GM18517 (cell line): ENCODE results near the gene PSAP.

Experiments
- ATAC-seq: cut with Tn5 transposase; IDR thresholded peaks from one replicate; pipeline ENCODE4 v1.9.1; 2021; ENCODE audit warnings: mild to moderate bottlenecking, moderate library complexity; ENCODE audit not compliant: unreplicated experiment

PSAP gene

DNA sequence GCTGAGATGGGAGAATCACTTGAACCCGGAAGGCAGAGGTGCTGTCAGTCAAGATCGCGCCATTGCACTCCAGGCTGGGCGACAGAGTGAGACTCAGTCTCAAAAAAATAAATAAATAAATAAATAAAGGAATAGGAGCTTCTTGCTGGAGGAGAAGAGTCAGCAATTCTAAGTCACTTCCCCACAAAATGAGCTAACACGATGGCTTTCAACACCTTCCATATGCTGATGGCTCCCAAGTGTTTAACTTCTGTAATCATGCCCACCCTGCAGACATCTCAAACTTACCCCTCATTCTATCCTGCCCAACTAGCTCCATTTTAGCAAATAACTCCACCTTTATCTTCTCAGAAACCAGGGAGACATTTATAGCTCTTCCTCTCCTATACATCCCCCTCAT lies 21.2 kb downstream of the PSAP start:
- ATAC-seq, result no peak

DNA sequence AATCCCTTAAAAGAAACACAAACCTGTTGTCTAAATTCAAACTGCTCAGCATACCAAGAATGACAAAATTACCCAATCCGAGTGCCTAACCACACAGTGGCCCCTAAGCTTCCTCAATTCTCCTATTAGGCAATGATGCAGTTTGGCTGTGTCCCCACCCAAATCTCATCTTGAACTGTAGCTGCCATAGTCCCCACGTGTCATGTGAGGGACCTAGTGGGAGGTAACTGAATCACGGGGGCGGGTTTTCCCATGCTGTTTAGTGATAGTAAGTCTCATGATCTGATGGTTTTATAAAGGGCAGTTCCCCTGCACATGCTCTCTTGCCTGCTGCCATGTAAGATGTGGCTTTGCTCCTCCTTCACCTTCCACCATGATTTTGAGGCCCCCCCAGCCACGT lies 21.9 kb downstream of the PSAP start:
- no peak for ATAC-seq

DNA sequence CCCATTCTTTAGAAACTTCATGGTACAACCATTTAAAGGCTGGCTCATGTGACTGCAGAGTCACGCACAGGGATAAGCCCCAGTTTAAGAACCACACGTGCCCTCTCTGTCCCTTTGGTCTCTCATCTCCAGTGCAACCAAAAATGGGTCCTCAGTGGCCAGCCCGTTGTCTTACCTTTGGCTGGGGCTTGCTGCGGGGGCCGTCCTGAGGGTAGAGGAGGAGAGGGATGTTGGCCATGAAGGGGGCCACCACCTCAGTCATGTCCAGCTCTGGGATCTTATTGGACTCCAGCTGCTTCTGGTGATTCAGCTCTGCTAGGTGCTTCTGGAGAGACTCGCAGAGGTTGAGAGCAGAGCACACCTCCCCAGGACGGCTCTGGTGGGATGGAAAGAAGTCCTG lies 22.3 kb downstream of the PSAP start:
- ATAC-seq, result no peak

DNA sequence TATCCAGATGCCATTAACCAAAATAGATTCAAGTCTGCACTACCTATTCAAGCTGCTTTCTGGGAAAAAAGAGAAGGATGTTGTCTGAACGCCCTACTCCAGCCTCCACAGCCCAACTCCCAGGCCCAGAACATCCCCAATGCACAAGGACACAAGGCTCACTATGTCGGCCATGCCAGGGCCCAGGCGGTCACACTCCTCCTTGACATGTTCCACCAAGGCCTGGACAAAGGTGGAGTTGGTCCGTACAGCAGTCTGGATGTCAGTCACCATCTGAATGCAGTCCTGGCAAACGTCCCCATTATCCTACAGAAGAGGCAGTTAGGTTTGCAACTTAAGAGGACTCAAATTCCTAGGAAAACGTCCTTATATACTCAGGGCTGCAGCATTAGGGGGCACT lies 23.2 kb downstream of the PSAP start:
- no peak for ATAC-seq

DNA sequence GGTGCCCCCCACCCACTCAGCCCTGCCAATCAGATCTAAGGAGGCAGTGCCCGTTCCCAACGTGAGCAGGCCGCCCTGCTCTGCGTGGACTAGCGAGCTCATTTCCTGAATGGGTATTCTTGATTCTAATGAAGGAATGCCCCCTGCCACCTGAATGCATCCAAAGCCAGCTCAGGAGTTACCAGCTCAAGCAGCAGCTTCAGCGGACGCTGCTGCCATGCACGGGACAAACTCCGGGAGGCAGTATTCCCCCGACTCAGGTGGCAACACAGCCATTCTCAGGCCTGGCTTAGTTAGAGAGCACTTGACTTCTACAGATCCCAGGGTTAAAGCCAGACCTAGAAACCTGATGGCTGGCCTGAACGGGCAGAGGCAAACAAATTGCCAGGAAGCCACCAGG lies 25.8 kb downstream of the PSAP start:
- ATAC-seq, result no peak

DNA sequence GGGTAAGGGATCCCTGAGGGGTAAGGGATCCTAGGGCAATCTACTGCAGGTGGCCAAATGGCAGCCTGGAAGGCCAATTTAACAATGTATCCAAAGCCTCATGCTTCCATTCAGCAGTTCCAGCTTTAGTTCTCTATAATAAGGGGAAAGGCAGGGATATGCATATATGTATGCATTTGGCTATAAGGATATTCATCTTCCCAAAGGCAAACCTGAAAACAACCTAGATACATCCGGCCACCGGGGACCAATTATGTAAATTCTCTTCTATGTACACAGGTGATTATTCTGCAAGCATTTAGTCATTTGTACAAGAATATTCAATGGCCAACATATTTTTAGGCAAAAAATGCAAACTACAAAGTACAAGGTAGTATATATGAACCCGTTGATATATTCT lies 26.7 kb downstream of the PSAP start:
- ATAC-seq, result no peak

DNA sequence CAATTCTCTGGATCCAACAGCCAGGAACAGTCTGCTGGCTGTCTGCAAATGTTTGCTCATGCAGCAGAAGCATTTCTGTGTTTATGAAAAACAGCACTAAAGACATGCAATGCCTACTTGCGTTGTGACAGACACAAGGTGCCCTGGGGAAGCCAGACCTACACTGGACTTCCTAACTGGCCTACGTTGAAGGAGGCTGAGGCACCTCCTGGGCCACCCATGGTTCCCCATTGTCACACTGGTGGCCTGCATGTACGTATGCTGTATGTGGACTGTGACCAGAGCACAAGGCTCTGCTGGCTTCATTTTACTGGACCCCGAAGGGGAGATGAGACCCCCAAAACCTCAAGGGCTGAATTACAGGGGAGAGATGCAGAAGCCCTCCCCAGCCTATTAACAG lies 27.7 kb downstream of the PSAP start:
- ATAC-seq, result no peak

DNA sequence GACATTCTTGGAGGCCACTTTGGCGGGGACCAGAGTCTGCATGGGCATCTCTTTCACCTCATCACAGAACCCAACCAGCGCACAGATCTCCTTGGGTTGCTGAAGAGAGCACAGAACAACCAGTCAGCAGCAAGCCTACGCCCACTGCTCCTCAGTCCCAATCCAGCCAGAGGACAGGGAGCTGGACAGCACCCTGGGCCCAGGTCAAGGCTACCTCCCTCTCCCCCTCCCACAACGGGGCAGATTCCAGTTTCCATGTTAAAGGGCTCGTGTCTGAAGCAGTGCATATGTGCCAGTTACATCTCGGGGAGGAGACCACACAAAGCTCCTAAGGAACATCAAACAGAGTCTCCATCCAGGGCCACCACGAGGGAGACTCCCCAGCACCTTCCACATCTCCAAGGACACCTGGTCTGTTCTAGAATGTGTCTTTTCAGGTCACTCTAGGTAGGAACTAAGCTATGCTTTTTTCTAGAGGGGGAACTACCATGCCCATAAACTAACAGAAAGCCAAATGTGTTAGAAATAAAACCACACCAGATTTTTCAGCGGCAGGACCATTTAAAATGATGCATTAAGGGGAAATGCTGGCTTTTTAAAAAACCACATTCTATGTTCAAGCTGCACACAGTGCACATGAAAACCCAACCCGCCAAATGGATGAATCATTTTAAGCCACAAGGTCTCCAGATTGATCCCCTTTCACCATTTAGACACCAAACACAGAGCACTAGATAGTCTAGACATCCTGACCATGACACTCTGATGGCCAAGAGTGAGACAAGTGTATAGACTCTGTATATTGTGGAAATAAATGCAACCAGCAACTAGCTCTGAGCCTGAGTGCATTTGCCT lies 28.9 kb downstream of the PSAP start:
- no peak for ATAC-seq

DNA sequence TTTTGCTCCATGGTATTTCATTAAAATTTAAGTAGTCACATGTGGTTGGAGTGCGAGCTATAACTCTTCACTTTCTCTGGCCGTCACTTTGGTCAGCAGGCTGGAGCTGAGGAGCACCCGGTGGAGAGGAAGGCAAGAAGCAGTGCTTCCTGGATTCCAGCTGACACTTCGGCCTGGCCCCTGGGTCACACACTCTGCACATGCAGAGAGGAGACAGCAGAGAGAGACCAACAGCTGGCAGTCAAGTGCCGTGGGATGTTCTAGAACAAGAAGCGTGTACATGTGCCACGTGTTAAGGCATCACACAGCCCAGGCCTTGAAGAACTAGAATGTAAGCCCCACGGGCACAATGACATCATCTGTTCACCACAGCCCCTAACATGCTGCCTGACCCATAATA lies 30.1 kb downstream of the PSAP start:
- no peak for ATAC-seq

DNA sequence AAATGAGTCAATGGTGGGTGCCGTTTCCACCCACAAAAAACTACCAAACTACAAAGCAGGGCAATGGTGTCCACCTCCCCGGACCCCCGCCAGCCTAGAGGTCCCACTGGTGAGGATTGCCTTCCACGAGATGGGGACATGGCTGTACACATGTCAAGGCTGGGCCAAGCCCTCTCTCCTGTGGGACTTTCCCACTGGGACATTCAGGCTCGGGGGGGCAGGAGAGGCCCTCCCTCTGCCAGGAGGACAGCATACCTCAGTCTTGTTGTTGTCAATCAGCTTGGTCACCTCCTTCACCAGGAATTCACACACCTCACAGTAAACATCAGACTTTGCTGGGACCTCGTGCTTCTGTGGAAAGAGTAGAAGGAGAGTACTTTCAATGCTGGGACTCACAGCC lies 31.1 kb downstream of the PSAP start:
- no peak for ATAC-seq

DNA sequence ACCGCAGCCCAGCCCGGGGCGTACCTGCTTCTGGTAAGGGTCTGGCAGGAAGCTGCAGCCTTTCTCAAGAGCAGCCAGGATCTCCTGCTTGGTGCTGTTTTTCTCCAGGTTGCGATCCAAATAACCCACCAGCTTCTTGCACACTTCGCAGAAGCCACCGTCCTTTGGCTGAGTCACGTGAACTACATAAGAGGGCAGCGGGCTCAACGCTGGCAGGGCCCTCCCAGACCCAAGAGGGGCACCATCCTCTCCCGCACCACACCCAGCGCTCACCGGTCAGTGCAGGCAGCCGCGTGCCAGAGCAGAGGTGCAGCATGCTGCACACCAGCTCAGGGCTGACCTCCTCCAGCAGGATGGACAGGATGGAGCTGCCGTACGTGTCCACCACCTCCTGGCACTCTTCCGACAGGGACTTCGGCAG lies 31.6 kb downstream of the PSAP start:
- no peak for ATAC-seq

DNA sequence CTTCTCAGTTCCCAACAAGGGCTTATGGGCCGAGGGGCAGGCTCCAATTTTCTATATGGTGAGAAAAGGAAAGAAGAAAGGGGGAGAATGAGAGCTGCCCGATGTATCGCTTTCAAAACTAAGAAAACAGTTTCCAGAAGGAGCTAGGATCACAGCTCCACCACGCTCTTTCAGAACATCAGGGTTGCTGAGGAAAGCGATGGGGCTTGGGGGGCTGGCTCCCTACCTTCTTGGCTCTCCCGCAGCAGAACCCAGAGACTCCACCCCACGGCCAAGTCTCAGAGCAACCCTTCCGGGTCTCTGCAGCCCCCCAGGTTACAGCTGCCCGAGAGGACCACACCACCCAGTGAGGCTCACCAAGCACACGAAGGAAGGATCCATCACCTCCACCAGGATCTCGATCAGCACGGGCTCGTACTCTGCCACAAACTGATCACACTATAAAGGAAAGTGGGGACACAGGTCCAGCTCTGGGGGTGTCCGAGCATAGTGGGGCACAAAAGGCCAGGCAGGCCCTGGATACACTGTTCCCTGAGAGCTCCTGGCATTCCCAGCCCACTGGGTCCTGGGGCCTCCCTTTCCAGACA lies 32.3 kb downstream of the PSAP start:
- ATAC-seq, result no peak

DNA sequence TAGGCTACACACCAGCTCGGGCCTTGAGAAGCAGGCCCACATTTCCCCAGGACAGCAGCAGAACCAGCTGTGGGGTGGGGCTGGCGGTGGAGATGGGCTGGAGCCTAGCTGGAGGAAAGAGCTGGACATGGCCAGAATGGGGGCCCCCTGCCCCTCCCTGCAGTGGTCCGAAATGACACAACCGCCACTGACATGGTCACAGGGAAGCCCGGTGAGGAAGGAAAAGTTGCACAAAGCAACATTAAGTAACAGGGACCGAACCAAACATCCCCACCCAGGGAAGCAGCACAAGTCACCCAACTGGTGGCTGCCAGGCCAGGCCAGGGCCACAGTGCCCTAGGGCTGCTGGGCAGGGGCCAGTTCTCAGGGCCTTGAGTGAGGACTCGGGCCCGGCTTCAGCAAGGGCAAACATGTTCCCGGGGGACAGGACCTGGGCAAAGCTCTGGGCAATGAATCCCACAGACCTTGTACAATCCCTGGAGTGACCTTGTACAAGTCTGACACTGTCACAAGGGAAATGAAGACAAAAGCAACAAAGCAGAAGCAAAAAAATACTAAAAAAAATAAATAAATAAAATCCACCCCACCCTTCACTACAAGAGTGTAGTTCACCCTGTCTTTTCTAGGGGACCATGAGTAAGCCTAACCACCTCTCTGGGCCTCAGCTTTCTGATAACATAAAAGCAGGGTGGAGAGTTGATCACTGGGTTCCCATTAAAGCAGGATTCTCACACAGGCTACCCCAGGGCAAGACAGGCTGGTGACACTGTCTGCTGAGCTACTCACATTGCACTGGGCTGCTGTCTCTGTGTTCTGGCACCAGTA lies 33.0 kb downstream of the PSAP start:
- ATAC-seq, result no peak

DNA sequence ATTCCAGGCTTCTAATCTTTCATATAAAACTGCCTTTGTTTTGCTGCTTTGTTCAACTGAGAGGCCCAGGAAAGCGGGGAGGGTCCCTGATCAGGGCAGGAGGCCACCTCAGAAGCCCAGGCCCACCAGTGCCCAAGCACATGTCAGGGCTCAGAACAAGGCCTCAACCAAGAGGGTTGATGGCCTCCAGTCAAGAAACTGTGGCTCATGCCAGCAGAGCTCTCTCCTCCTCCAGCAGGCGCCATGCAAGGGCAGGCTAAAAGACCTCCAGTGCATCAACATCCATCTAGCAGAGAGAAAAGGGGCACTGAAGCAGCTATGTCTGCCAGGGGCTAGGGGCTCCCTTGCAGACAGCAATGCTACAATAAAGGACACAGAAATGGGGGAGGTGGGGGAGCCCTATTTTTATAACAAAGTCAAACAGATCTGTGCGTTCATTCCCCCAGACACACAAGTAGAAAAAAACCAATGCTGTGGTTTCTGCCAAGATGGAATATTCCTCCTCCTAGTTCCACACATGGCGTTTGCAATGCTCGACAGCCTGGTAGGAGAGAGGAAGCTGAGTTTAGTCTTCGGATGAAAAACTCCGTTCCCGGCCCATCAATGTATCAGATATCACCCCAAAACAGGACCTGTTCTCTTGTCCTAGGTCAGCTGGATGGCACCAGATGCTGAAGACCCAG lies 34.0 kb downstream of the PSAP start:
- ATAC-seq, result no peak

DNA sequence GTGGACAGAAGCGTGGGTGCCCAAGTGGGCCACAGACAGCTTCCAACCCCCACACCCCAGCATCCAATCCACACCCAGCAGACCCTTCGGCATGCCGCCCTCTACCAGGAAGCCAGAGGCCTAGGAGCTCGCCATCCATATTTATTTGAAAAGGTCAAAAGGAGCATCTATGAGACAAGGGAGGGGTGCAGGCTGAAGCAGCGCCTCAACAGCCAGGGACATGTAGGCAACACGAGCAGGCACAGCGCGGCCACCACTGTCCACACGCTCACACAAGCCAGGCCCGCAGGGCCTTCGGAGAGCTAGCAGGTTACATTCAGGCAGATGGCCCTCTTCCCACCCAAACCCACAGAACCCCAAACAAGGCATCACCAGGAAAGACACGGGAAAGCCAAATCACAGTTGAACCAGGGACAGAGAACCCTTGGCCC lies 34.6 kb downstream of the PSAP start:
- ATAC-seq, result no peak

DNA sequence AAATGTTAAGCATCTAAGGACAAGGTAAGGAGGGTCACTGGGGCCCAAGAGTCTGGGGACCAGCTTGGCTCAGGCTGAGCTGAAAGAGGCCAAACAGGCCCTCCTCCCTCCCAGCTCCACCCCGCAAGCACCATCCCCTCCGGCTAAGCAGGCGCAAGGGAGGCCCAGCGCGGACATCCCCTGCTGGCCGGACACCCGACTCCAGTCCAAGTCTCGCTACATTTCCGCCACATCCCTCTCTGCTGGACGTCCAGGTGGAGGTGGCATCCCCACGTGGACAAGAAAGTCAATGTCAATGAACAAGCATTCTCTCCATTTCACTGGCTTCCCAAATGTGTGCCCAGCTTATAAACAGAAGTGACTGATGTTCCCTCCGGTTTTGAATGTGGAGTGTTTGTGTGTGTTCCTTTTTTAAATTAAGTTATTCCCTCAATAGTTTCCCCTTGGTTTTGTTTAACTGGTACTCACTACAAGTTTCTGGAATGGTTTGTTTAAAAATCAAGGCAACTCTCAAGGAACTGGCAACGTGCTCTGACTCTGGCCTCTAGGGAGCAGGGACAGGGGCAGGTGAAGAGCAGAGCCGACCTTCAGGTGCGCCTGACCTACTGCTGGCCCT lies 35.4 kb downstream of the PSAP start:
- ATAC-seq, result no peak

DNA sequence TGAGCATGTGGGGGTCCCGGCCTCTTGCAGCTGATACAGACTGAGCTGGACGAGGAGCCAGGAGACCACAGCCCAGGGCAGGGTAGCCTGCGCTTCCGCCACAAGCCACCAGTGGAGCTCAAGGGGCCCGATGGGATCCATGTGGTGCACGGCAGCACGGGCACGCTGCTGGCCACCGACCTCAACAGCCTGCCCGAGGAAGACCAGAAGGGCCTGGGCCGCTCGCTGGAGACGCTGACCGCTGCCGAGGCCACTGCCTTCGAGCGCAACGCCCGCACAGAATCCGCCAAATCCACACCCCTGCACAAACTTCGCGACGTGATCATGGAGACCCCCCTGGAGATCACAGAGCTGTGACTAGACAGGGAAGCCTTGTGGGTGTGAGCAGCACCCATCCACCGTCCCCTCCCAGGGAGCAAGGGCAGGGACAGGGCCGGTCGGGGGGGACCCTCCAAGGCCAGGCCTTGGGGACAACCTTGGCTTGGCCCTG lies 36.1 kb downstream of the PSAP start:
- ATAC-seq, result no peak

DNA sequence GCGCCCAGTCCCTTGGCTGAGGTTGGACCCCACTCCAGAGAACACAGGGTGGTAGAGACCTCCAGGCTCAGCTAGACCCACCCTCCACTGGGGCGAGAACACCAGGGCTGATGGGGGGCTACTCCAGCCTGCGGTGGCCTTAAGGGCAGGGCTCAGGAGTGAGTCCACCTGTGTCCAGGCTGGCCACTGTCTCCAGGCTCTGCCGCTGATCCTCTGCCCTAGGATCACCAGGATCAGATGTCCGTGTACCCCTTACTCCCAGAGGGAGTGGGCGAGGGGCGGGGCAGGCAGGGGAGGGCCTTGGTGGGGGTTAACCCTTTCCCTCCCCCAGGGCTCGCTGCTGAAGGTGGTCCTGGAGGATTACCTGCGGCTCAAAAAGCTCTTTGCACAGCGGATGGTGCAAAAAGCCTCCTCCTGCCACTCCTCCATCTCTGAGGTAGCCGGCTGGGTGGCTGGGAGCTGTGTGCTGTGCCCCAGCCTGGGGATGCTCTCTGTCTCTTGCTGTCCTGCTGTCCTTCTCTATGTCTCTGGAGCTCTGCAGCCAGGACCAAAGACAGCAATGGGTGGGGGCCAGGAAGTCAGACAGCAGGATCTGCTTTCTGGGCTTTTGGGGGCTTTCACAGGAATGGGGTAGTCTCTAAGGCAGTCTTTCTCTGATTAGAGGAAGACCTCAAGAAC lies 38.0 kb downstream of the PSAP start:
- no peak for ATAC-seq

DNA sequence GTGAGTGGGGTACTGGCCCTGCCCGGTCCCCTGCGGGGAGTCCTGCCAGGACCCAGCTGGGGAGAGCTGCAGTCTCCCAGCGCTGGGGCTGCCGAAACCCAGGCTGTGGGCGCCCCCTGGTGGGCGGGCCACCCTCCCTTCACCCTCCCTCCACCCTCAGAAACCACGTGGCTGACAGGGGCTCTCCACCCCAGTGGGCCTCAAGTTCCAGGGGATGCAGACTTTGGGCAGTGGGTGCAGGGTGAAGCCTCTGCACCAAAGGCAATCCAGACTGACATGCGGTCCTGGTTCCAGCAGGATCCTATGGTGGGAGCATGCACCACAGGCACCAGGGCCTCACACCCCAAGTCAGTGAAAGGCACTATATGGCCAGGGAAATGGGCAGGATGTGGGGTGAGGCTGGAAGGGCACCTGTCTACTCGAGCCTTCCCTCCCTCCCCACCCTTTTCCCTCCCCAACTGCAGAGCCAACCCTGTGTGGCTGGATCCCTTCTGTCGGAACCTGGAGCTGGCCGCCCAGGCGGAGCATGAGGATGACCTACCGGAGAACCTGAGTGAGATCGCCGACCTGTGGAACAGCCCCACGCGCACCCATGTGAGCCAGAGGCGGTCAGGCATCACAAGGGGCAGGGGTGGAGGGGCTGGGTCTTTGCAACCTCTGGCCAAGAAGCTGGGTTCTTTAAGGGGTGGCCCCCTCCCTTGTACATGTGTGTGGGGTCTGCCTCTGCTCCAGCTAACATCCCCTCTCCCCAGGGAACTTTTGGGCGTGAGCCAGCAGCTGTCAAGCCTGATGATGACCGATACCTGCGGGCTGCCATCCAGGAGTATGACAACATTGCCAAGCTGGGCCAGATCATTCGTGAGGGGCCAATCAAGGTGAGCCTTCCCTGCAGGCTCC lies 38.8 kb downstream of the PSAP start:
- no peak for ATAC-seq
